GM19025 (cell line): Measurements from ENCODE around the gene TNFSF8.

Source experiments
- ATAC-seq: cut with Tn5 transposase; IDR thresholded peaks from one replicate; pipeline ENCODE4 v1.9.1; 2021; ENCODE audit warnings: mild to moderate bottlenecking, low read depth, moderate library complexity; ENCODE audit not compliant: unreplicated experiment

Gene TNFSF8

GRCh38 chr9:114937516-114937915, 7.1 kb upstream of the TNFSF8 start:
- no peak for ATAC-seq

- no peak for ATAC-seq
These were observed 6.2 kb upstream of the TNFSF8 start for GRCh38 chr9:114936581-114936980.

- ATAC-seq = no peak
These were observed 4.7 kb upstream of the TNFSF8 start for GRCh38 chr9:114935119-114935518.

- ATAC-seq = no peak
These were observed 2.1 kb upstream of the TNFSF8 start for GRCh38 chr9:114932502-114932901.

GRCh38 chr9:114931407-114931806, 1.0 kb upstream of the TNFSF8 start:
- no peak for ATAC-seq

GRCh38 chr9:114929201-114929600, 1.2 kb downstream of the TNFSF8 start:
- ATAC-seq = no peak

- no peak for ATAC-seq
These were observed 1.7 kb downstream of the TNFSF8 start for GRCh38 chr9:114928671-114929070.

GRCh38 chr9:114928136-114928535, 2.3 kb downstream of the TNFSF8 start:
- ATAC-seq = no peak

- ATAC-seq = no peak
These were observed 4.7 kb downstream of the TNFSF8 start for GRCh38 chr9:114925672-114926071.

GRCh38 chr9:114925039-114925438, 5.4 kb downstream of the TNFSF8 start:
- ATAC-seq = no peak

GRCh38 chr9:114924327-114924726, 6.1 kb downstream of the TNFSF8 start:
- ATAC-seq = no peak

GRCh38 chr9:114923918-114924317, 6.5 kb downstream of the TNFSF8 start:
- no peak for ATAC-seq

GRCh38 chr9:114921171-114921570, 9.2 kb downstream of the TNFSF8 start:
- no peak for ATAC-seq

GRCh38 chr9:114919611-114920010, 10.8 kb downstream of the TNFSF8 start:
- no peak for ATAC-seq

- ATAC-seq = no peak
These were observed 13.9 kb downstream of the TNFSF8 start for GRCh38 chr9:114916481-114916880.

- ATAC-seq = no peak
These were observed 16.3 kb downstream of the TNFSF8 start for GRCh38 chr9:114914139-114914538.

- ATAC-seq = no peak
These were observed 16.7 kb downstream of the TNFSF8 start for GRCh38 chr9:114913656-114914055.

GRCh38 chr9:114913217-114913616, 17.2 kb downstream of the TNFSF8 start:
- no peak for ATAC-seq

- ATAC-seq = no peak
These were observed 19.1 kb downstream of the TNFSF8 start for GRCh38 chr9:114911167-114911821.

- no peak for ATAC-seq
These were observed 19.9 kb downstream of the TNFSF8 start for GRCh38 chr9:114910541-114910940.

- no peak for ATAC-seq
These were observed 20.7 kb downstream of the TNFSF8 start for GRCh38 chr9:114909661-114910060.

GRCh38 chr9:114908805-114909448, 21.5 kb downstream of the TNFSF8 start:
- no peak for ATAC-seq
